Gastroesophageal sphincter (tissue), 3 donors: Measurements from ENCODE around the gene SLC43A1.

Source experiments
- CTCF ChIP-seq, 4 experiments: fragments of 200-600 bp in 2 of 4; fragments of 450-650 bp in 2 of 4; sonication (generic) in 1 of 4; IDR thresholded peaks; one replicate each; pipeline ENCODE4 v1.5.1; 2017 to 2019; ENCODE audit warnings: antibody characterized with exemption in 4 of 4, mild to moderate bottlenecking in 2 of 4, moderate library complexity in 2 of 4
- POLR2A ChIP-seq, 2 donors: fragments of 450-650 bp; IDR thresholded peaks; one replicate each; pipeline ENCODE4 v1.6.1; 2017; ENCODE audit warnings: antibody characterized with exemption in 2 of 2, mild to moderate bottlenecking in 2 of 2, moderate library complexity in 1 of 2
- POLR2AphosphoS5 ChIP-seq: sonication (generic); formaldehyde crosslinking; IDR thresholded peaks from one replicate; pipeline ENCODE4 v1.6.1; 2017; ENCODE audit warnings: antibody characterized with exemption

- TF ChIP-seq CTCF (IDR thresholded peaks at IDR 0.05) (no peak), POLR2AphosphoS5 (no peak), POLR2A (IDR thresholded peaks at IDR 0.05) (no peak)
These were observed 42.1 kb downstream of the SLC43A1 start for GRCh38 chr11:57473285-57473841.
